HepG2 (cell line): ENCODE data around the gene PDIA2. TPM values are rescaled to one million over a fixed set of nuclear protein-coding genes. Genes with fewer than 3 reads are reported as not detected.
A peak's percentile ranks its signal among the peaks of the same experiment; 100 is the strongest.

Source experiments
- ATRX ChIP-seq: sonication (generic); formaldehyde crosslinking; IDR thresholded peaks from 2 replicates; pipeline ENCODE4 v1.4.0; 2020; ENCODE audit warnings: missing genetic modification reagents, borderline replicate concordance
- CCAR2 ChIP-seq: fragments of 200-400 bp; formaldehyde crosslinking; optimal IDR thresholded peaks from 2 replicates; pipeline ENCODE3; 2018; ENCODE audit warnings: low read depth, mild to moderate bottlenecking, low read length, moderate library complexity
- FOXJ3 ChIP-seq: sonication (generic); formaldehyde crosslinking; IDR thresholded peaks from 2 replicates; pipeline ENCODE4 v1.4.0; 2020; ENCODE audit warnings: missing genetic modification reagents, mild to moderate bottlenecking, borderline replicate concordance
- FOXO4 ChIP-seq: sonication (generic); formaldehyde crosslinking; conservative IDR thresholded peaks from 2 replicates; pipeline ENCODE4 v1.8.1; 2023; ENCODE audit warnings: missing genetic modification reagents
- FOXP4 ChIP-seq: sonication (generic); formaldehyde crosslinking; IDR thresholded peaks from 2 replicates; pipeline ENCODE4 v1.4.0; 2020; ENCODE audit warnings: missing genetic modification reagents
- MIER2 ChIP-seq: IDR thresholded peaks from 2 replicates; pipeline ENCODE4 v1.6.1; 2016; ENCODE audit warnings: missing biosample characterization, missing genetic modification reagents
- NFE2 ChIP-seq: sonication (generic); formaldehyde crosslinking; IDR thresholded peaks from 2 replicates; pipeline ENCODE4 v1.4.0; 2020; ENCODE audit warnings: missing genetic modification reagents
- NFYB ChIP-seq: sonication (generic); formaldehyde crosslinking; IDR thresholded peaks from 2 replicates; pipeline ENCODE4 v1.4.0; 2020; ENCODE audit warnings: missing genetic modification reagents
- PHB2 ChIP-seq: fragments of 450-650 bp; IDR thresholded peaks from 2 replicates; pipeline ENCODE4 v1.6.1; 2018; ENCODE audit not compliant: partially characterized antibody
- POGK ChIP-seq: sonication (generic); formaldehyde crosslinking; conservative IDR thresholded peaks from 2 replicates; pipeline ENCODE4 v1.8.0; 2022; ENCODE audit warnings: mild to moderate bottlenecking, moderate library complexity, missing genetic modification reagents
- RARG ChIP-seq: sonication (generic); formaldehyde crosslinking; IDR thresholded peaks from 2 replicates; pipeline ENCODE4 v1.4.0; 2020; ENCODE audit warnings: low read depth, mild to moderate bottlenecking, missing genetic modification reagents
- SMYD3 ChIP-seq: sonication (generic); formaldehyde crosslinking; IDR thresholded peaks from 2 replicates; pipeline ENCODE4 v1.8.1; 2023; ENCODE audit warnings: mild to moderate bottlenecking, missing genetic modification reagents
- SYNCRIP ChIP-seq: fragments of 200-400 bp; formaldehyde crosslinking; IDR thresholded peaks from 2 replicates; pipeline ENCODE4 v1.6.1; 2018; ENCODE audit warnings: mild to moderate bottlenecking, low read depth, low read length; ENCODE audit not compliant: insufficient read depth
- TAF15 ChIP-seq: fragments of 200-400 bp; formaldehyde crosslinking; IDR thresholded peaks from one replicate; pipeline ENCODE4 v1.6.1; 2018; ENCODE audit warnings: mild to moderate bottlenecking, low read depth, low read length; ENCODE audit not compliant: poor library complexity, severe bottlenecking
- TOE1 ChIP-seq: sonication (generic); formaldehyde crosslinking; IDR thresholded peaks from 2 replicates; pipeline ENCODE4 v1.4.0; 2020; ENCODE audit warnings: mild to moderate bottlenecking, missing genetic modification reagents
- TRIM24 ChIP-seq: sonication (generic); formaldehyde crosslinking; IDR thresholded peaks from 2 replicates; pipeline ENCODE4 v1.8.0; 2022; ENCODE audit warnings: mild to moderate bottlenecking, missing genetic modification reagents
- ZBTB38 ChIP-seq: sonication (generic); formaldehyde crosslinking; IDR thresholded peaks from 2 replicates; pipeline ENCODE4 v1.5.1; 2020; ENCODE audit warnings: mild to moderate bottlenecking, missing genetic modification reagents
- ZFP37 ChIP-seq: sonication (generic); formaldehyde crosslinking; IDR thresholded peaks from 2 replicates; pipeline ENCODE4 v1.4.0; 2020; ENCODE audit warnings: missing genetic modification reagents, borderline replicate concordance
- ZNF10 ChIP-seq: sonication (generic); formaldehyde crosslinking; IDR thresholded peaks from 2 replicates; pipeline ENCODE4 v1.4.0; 2020; ENCODE audit warnings: mild to moderate bottlenecking, low read depth, missing genetic modification reagents, borderline replicate concordance
- ZNF263 ChIP-seq: sonication (generic); formaldehyde crosslinking; IDR thresholded peaks from 2 replicates; pipeline ENCODE4 v1.4.0; 2020; ENCODE audit warnings: missing genetic modification reagents
- ZNF331 ChIP-seq: sonication (generic); formaldehyde crosslinking; IDR thresholded peaks from 2 replicates; pipeline ENCODE4 v1.4.0; 2020; ENCODE audit warnings: missing genetic modification reagents
- ZNF580 ChIP-seq: IDR thresholded peaks from 2 replicates; pipeline ENCODE4 v1.6.1; 2016; ENCODE audit warnings: low read depth, borderline replicate concordance
- ZNF598 ChIP-seq: sonication (generic); formaldehyde crosslinking; IDR thresholded peaks from 2 replicates; pipeline ENCODE4 v1.5.1; 2020; ENCODE audit warnings: mild to moderate bottlenecking, missing genetic modification reagents, borderline replicate concordance
- ZNF629 ChIP-seq: sonication (generic); formaldehyde crosslinking; conservative IDR thresholded peaks from 2 replicates; pipeline ENCODE4 v1.5.0; 2020; ENCODE audit warnings: missing genetic modification reagents
- ZNF879 ChIP-seq: sonication (generic); formaldehyde crosslinking; IDR thresholded peaks from 2 replicates; pipeline ENCODE4 v1.8.1; 2023; ENCODE audit warnings: missing genetic modification reagents
- polyA plus RNA-seq, 8 experiments: library from polyadenylated mRNA; depleted of rRNA in 3 of 8; stranded (reverse) in 7 of 8; unstranded in 1 of 8; fragments of >200 nt; fragmentation: Illumina TruSeq in 4 of 8; extraction: Trizol in 4 of 8; gene quantifications; 2 replicates each; pipeline versions ENCODE4 v1.2.1 to v1.2.3, GENCODE V29; 2011 to 2016; ENCODE audit warnings: low read depth in 4 of 8, missing spikeins in 1 of 8, mixed read lengths in 1 of 8; ENCODE audit not compliant: insufficient read depth in 1 of 8
- total RNA-seq, 5 experiments: library from RNA; depleted of rRNA; stranded (reverse); fragments of >200 nt; fragmentation: Illumina TruSeq; extraction: Trizol; gene quantifications; 2 replicates each; pipeline ENCODE4 v1.2.3, GENCODE V29; 2016; ENCODE audit warnings: low read depth in 1 of 5

The PDIA2 gene
- total and polyA plus RNA-seq, 2 of the 13 experiments (the other 11 are each of a cell fraction or from before 2014, with no cell fraction given), result 0.35 to 1.9 TPM

- peak; percentile 49; the same call in 1 of the 2 replicates for TF ChIP-seq ZBTB38
- no peak for TF ChIP-seq ZNF879 (CRISPR knock-in tag)
- peak; percentile 61 for TF ChIP-seq TAF15
- no peak; the same call in 1 of the 2 replicates for TF ChIP-seq ZNF580 (CRISPR knock-in tag)
- no peak; the same call in 1 of the 2 replicates for TF ChIP-seq POGK (CRISPR knock-in tag)
- no peak for TF ChIP-seq ZNF629 (CRISPR knock-in tag)
- no peak for TF ChIP-seq ZNF10 (CRISPR knock-in tag)
- peak; percentile 41; the same call in 1 of the 2 replicates for TF ChIP-seq FOXP4
- TF ChIP-seq ZNF331 (CRISPR knock-in tag), result no peak
- no peak for TF ChIP-seq SYNCRIP
- TF ChIP-seq ZFP37, result no peak
- TF ChIP-seq MIER2 (CRISPR knock-in tag), result no peak
- no peak for TF ChIP-seq SMYD3
- no peak for TF ChIP-seq PHB2
- TF ChIP-seq ATRX (CRISPR knock-in tag), result no peak
- TF ChIP-seq RARG (CRISPR knock-in tag), result no peak
- TF ChIP-seq NFYB, result no peak; the same call in 1 of the 2 replicates
- no peak for TF ChIP-seq TRIM24
- no peak; the same call in 1 of the 2 replicates for TF ChIP-seq ZNF598 (CRISPR knock-in tag)
- peak; percentile 91 for TF ChIP-seq ZNF263 (CRISPR knock-in tag)
- peak; percentile 38; the same call in 1 of the 2 replicates for TF ChIP-seq TOE1
- TF ChIP-seq FOXO4 (CRISPR knock-in tag), result no peak
- no peak for TF ChIP-seq NFE2 (CRISPR knock-in tag)
- no peak for TF ChIP-seq FOXJ3 (CRISPR knock-in tag)
- no peak for TF ChIP-seq CCAR2
Measured at GRCh38 chr16:234468-235305, 48.3 kb upstream of the PDIA2 start, which contains the start of gene FAM234A (continued).
